HG03354 (cell line): ENCODE results near the gene SP140.
"Not testable (repeated sequence)": the region's sequence is repeated elsewhere in the genome, so short reads cannot be mapped to it uniquely, and the experiment has no call there.

Experiments used
- ATAC-seq: cut with Tn5 transposase; IDR thresholded peaks from one replicate; pipeline ENCODE4 v1.9.1; 2021; ENCODE audit warnings: mild to moderate bottlenecking; ENCODE audit not compliant: unreplicated experiment, poor library complexity, severe bottlenecking

SP140 gene

DNA sequence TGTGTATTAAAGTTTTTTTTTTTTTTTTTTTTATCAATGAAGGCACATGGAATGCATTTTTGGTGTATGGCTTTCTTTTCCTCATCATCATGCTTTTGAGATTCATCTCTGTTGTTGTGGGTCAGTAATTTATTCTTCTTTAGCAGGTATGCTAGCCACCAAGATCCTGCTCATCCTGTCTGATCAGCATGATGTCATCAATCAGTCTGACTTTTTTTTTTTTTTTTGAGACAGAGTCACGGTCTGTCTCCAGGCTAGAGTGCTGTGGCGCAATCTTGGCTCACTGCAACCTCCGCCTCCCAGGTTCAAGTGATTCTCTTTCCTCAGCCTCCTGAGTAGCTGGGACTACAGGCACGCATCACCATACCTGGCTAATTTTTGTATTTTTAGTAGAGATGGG, 2.7 kb upstream of the SP140 start:
- not testable (repeated sequence) for ATAC-seq

DNA sequence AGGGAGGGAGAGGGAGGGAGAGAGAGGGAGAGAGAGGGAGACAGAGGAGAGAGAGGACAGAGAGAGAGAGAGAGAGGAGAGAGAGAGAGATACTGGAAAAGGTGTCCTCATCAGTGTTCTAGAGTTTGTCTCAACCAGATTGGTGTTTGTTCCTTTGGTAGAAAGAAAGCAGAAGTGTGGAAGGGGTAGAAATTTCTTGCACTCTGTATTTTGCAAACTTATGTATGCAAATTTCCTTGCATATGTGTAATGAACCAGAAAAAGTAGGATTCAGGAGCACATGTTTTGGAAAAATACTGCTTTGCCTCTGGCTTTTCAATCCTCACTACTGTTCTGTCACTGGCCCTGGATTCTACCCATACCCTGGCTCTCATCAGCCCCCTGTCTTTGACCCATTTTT, 1.1 kb upstream of the SP140 start:
- no peak for ATAC-seq

DNA sequence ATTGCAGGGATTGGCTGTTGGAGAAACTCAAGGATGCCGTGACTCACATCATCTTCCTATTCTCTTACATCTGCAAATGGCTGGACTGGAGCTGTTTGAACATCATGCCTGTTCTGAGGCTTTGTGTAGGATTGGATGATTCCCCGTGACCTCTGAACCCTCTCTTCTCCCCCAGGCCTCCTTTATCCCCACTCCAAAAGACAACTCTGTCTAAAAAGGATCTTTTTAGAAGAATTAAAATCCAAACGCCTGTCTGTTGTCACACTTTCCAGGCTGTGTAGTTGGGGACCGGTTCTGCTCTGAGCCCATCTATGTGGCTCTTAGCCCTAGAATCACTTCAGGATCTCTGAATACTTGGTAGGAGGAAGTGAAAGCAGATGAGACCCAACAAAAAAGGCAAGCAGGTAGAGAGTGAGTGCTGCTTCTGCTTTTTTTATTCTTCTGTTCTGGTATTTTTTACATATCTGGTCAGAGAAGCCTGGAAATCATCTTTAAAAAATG, 565 bp downstream of the SP140 start:
- peak; percentile 80 for ATAC-seq

DNA sequence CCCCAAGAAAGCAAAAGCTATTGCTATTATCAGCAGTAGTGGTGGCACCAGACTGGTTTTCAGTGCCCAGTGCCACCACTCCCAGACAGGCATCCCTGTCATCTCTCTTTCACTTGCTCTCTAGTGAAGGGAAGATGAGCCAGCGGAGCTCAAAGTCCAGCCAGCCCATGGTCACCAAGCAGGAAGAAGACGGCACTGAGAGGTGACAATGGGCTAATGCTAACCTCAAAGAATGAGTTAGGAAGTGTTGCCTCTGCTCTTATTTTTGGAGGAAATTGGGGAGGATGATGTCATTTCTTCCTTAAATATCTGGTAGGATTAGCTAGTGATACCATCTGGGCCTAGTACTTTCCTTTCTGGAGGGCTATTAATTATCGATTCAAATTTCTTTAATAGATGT, 1.7 kb downstream of the SP140 start:
- ATAC-seq = no peak

DNA sequence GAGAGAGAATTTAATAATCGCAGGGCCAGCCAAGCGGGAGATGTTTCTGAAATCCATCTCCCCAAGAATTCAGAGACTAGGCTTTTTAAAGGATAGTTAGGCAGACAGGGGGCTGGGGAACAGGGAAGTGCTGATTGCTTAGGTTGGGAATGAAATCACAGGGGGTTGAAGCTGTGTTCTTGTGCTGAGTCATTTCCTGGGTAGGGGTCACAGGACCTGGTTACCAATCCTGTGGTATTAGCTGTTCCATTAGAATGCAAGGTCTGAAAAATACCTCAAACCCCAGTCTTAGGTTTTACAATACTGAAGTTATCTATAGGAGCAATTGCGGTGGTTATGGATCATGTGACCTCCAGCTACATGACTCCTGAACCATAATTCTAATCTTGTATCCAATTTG, 4.6 kb downstream of the SP140 start:
- ATAC-seq = no peak

DNA sequence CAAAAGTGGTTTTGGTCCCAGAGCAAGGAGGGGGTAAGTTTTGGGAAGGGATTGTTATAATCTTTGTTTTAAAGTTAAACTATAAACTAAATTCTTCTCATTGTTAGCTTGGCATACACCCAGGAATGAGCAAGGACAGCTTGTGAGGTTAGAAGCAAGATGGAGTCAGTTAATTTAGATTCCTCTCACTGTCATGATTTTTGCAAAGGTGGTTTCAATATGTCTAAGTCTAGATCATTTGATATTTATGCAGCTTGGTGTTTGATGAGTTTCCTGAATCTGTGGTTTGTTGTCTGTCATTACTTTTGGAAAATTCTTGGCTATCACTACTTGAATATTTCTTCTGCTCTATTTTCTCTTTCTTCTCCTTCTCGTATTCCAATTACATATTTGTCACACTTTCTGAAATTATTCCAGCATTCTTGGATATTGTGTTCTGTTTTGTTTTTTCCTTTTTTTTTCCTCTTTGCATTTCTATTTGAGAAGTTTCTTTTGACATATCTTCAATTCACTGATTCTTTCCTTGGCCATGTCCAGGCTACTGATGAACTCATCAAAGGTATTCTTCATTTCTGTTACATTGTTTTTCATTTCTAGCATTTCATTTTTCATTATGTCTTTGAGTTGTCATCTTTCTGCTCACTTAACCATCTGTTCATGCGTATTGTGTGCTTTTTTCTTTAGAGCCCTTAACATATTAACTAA, 5.1 kb downstream of the SP140 start:
- ATAC-seq = no peak

DNA sequence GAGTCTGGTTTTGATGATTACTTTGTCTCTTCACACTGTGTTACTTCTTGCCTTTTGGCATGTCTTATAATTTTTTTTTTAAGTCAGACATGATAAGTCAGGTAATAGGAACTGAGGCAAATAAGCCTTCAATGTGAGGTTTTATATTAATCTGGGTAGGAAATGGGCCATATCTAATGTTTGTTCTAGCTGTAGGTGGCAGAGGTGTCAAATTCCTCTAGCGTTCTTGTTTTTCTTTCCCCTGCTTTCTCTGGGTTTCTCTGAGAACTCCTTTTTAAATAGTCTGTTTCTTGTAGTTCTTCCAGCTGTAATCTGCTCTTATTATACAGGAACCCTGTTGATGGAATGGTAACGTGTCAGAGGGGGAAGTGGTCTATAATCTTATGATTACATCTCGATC, 5.7 kb downstream of the SP140 start:
- ATAC-seq = no peak

DNA sequence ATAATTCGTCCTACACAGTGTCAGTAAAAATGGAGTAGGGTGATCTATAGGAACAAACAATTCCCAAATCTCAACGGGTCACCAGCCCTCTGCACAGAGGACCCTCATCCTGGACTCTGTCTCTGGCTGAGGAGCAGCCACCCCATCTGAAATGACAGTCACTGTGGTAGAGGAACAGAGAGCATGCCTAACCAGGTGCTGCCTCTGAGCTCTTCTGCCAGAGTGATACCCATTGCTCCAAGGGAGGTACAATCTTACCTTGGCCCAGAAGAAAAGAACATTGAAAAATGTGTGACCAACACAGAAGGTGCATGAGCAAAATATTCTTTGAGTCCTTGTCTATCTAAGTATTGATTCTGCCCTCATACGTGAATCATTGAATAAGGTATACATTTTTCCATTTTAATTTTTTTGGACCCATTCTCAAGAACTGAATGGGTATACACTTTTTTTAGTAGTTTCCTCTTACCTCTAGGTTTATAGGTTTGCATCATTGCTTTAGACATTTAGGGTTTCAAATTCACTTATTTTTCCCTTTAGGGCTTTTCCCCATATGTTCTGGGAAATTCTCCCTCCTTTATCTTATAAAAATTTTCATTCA, 8.7 kb downstream of the SP140 start:
- peak; percentile 81 for ATAC-seq

DNA sequence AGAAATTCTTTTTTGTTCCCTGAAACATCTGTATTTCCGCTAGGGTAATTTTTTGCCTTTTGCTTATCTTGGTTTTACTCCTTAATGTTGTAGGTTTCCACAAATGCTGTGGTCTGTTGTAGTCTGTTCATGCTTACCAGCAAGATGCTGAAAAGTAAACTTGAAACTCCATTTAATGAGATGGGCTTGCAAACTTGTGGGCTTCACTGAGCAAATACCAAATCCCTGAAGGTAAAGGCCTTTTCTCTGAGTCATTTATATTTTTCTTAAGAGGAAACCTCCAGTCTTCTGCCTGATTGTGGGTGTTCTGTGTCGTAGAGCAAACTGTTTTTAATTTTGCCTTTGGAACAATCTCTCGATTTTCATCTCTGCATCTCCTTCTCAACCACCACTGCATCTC, 9.3 kb downstream of the SP140 start:
- peak; percentile 58 for ATAC-seq

DNA sequence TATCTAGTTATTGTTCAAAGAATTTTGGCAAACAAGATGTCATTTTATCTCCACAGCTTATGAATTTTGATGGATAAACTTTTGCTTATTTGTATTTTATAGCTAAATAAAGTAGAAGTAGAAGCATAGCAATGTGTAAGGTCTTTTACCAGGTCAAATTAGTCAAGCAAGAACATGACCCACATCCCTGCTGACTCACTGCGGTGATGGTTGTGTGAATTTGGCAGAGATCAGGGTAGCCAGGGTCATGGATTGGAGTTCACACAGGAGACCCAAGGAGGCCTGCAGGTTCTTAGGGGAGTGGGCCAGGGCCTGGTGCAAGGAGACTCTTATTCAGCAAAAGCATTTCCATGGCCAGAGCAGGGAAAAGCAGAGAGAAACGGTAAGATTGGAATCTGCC, 18.7 kb downstream of the SP140 start:
- no peak for ATAC-seq

DNA sequence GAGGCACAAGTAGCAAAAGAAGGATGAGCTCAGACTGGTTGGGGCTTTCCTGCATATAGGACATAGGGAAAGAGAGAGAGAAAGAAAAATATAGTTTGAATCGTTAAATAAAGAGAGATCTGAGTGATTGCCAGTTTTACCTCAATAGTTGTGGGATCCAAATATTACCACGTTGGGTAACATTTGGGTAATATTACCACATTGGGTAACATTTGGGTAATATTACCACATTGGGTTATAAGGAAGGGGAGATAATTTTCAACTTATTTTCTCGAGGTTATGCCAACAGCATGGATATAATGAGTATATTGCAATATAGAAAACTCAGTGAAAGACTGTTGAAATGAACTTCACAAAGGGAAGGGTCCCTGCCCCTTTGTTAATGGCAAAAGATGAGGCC, 20.7 kb downstream of the SP140 start:
- no peak for ATAC-seq

DNA sequence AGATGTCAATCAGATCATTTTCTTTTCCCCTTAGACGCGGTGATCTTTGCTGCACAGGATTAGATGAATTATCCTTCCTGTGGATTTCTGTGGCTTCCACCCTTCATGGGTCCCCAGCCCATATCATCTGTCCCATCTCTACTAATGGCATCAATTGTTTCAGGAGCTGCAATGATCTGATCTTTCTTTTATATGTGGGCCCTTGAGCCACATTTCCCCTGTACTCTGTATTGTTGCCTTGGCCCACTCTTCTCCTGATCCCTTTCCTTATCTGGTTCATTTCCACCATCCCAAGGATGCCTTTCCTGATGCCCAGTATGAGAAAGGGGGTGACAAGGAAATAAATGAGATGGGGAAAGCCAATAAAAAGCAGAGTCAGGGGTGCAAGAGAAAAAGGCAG, 24.7 kb downstream of the SP140 start:
- ATAC-seq = no peak

DNA sequence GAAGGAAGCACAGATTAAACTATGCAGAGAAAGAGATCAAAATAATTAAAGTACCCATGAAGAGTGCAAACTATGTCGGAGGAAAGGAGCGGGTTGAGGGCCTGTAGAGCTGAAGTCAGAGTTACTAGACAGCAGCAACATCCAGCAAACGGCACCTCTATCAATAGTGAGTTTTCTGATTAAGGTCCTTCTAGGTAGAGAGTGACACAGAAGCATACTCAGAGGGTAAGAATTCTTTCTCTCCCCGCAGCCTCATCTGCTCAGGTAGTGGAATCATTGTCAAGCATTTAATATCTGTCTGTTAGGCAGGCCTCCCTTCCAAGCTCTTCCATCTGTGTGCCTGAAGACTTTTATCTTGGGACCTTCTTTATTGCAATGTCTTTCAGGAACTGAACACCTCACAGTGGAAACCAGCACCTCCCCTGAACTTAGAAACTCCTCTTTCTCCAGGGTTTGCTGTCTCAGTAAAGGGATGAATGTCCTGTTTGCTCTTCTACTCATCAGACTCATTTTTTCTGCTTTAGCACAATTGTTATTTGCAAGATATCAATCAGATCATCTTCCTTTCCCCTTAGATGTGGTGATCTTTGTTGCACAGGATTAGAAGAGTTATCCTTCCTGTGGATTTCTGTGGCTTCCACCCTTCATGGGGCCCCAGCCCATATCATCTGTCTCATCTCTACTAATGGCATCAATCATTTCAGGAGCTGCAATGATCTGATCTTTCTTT, 28.8 kb downstream of the SP140 start:
- no peak for ATAC-seq

DNA sequence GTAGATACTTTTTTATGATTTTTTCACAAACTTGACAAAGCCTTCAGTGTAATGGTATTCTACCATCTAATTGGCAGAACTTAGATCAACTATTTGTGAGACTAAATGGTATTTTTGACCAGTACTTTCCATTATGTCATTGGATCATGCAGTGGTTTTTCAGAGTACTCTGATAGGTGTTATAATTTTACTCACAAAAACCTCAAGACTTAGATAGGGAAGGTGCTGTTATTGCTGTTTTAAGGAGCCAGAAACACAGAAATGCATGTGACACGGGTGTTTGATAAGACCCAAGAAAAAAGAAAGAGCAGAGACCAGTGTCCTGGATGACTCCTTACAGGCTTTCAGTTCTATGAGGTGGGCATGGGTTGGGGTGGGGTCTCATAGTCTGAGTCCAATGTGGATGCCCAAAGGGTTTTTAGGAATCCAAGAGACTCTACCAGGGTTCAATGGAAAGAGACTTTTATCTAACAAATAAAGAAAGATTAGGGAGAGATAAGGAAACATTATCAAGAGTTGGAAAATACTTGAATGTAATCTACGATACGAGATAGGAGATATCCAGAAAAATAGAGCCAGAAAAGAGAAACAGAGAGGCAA, 31.3 kb downstream of the SP140 start:
- no peak for ATAC-seq

DNA sequence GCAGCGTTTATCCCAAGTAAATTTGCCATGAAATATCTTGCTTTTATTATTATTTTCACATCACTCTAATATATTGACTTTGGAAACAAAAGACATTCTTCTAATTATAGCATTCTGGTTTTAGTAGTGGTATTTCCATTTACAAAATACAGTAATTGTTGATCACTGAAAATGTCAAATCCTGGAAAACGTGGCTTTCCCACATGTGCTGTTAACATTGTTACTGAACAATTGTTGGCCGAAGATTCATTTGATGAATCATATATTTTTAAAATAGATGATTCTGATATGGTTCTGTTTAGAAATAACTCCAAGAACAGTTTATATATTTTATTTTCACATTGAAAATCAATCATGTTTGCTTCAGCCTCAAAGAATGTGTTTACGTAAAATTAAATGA, 32.9 kb downstream of the SP140 start:
- no peak for ATAC-seq

DNA sequence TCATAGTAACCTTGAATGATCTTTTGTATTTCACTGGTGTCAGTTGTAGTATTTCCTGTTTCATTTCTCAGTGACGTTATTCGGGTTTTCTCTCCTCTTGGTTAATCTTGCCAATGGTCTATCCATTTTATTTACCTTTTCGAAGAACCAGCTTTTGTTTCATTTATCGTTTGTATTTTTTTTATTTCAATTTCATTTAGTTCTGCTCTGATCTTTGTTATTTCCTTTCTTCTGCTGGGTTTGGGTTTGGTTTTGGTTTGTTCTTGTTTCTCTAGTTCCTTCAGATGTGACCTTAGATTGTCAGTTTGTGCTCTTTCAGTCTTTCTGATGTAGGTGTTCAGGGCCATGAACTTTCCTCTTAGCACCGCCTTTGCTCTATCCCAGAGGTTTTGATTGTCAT, 36.7 kb downstream of the SP140 start:
- no peak for ATAC-seq

DNA sequence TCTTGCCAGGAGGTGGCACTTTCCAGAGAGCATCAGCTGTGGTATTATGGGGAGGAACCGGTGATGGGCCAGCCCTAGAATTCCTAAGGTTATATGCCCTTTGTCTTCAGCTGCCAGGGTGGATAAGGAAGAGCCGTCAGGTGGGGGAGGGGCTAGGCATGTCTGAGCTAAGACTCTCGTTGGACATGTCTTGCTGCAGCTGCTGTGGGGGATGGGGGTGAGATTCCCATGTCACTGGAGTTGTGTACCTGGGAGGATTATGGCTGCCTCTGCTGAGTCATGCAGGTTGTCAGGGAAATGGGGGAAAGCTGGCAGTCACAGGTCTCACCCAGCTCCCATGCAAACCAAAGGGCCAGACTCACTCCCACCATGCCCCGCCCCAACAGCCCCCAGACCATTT, 39.4 kb downstream of the SP140 start:
- ATAC-seq = not testable (repeated sequence)

DNA sequence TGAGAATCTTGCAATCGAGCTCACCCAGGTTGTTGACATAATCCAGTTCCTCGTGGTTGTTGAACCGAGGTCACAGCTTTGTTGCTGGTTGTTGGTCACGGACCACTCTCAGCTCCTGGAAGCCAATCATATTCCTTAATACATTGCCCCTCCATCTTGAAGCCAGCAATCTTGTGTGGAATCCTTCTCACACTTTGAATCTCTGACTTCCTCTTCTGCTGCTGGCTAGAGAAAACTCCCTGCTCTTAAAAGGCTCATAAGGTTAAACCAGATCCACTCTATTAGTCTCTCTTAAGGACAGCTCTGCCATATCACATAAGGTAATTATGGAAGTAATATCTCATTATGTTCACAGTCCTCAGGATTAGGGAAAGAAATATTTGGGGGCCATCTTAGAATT, 41.1 kb downstream of the SP140 start:
- ATAC-seq = no peak

DNA sequence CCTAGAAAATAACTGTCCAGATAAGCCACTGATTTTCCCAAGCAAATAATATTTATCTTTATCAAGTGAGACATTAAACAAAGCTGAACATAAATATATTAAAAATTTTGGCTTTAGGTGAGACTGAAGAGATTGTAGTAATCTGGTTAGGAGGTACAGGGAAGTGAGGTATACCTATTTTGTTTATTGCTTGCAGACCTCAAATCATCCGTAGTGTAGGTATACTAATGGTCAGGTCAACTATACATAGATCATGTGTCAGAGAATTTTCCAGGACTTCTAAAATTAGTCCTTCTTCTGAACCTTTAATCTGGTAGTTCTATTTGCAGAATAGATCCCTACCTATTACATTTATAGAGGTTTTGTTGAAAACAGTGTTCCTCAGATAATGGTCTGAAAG, 41.5 kb downstream of the SP140 start:
- peak; percentile 33 for ATAC-seq

DNA sequence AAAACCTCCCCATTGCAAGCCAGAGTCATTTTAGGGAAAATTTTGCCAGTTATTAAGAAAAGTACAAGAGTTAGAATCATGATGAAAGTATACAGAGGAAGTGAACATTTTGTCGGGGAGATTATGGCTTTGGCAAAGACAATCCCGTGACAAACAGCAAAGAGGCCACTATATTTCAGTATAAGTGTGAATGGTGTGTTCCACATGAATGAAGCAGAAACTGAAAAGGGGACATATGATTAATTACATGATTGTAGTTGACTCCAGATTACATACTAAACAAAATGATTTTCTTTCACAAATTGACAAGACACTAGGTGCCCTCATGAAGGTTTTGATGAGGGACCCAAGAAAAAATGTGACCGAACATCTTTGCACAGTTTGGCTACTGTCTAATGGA, 42.0 kb downstream of the SP140 start:
- peak; percentile 71 for ATAC-seq
